HG02943 (cell line): ENCODE results near the gene MRNIP.
A peak's percentile ranks its signal among the peaks of the same experiment; 100 is the strongest.
"Not testable (repeated sequence)": the region's sequence is repeated elsewhere in the genome, so short reads cannot be mapped to it uniquely, and the experiment has no call there.

Experiments used
- ATAC-seq: cut with Tn5 transposase; IDR thresholded peaks from one replicate; pipeline ENCODE4 v1.9.1; 2021; ENCODE audit warnings: mild to moderate bottlenecking, low read depth, moderate library complexity; ENCODE audit not compliant: unreplicated experiment

Gene MRNIP

DNA sequence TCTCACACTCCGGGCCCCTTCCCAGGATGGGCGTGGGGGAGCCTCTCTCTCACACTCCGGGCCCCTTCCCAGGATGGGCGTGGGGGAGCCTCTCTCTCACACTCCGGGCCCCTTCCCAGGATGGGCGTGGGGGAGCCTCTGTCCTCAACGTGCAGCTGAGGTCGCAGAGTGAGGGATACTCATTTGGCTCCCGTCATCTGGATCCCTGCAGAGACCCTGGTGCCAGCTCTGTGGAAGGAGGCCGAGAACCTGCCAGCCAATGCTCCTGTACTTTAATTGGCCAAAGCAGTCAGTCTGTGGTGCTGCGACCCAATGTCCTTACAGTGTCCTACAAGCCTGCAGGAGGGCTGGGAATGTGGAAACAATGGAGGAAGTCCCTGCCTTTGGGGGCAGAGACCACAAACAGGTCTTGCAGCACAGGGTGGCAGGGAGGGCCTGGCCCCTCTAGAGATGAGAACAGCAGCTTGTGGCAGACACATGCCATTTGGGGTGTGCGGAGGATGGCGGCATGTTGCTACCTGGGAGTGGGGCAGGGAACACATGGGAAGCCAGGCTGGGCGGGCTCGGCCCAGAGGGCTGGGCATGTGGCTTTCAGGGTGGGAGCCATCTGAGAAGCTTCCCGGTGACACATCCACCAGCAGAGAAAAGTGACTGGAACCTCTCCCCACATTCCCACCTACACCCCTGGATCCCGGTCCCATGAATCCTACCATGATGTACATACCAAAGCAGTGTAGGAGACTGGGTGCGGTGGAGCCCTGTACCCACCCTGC, 13.6 kb upstream of the MRNIP start:
- no peak for ATAC-seq

DNA sequence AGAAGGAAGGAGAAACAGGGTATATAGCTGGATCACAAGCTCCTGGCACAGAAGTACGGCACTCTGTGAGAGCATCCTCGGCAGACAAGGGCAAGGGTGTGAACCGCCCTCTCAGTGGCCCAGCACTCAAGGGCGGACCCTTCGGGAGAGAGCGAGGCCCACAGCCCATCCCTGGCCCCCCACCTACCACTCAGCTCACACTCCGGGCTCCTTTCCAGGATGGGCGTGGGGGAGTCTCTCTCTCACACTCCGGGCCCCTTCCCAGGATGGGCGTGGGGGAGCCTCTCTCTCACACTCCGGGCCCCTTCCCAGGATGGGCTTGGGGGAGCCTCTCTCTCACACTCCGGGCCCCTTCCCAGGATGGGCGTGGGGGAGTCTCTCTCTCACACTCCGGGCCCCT, 12.9 kb upstream of the MRNIP start:
- not testable (repeated sequence) for ATAC-seq

DNA sequence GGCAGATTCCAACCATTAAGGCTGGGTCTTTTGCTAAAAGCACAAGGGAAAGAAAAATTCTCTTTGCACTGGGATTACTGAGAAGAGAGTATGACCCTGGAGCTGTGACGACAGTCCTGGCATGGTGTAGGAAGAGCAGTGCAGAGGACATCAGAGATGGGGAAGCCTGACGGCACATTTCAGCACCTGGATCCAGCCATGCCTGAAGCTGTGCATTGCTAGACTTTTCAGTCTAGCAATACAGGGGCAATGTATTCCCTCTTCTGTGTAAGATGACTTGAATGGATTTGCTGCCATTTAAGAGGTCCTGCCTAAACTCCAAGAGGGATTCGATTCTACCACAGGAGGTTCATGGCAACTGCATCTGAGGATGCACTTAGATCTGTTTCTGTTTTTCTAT, 12.3 kb upstream of the MRNIP start:
- ATAC-seq: no peak

DNA sequence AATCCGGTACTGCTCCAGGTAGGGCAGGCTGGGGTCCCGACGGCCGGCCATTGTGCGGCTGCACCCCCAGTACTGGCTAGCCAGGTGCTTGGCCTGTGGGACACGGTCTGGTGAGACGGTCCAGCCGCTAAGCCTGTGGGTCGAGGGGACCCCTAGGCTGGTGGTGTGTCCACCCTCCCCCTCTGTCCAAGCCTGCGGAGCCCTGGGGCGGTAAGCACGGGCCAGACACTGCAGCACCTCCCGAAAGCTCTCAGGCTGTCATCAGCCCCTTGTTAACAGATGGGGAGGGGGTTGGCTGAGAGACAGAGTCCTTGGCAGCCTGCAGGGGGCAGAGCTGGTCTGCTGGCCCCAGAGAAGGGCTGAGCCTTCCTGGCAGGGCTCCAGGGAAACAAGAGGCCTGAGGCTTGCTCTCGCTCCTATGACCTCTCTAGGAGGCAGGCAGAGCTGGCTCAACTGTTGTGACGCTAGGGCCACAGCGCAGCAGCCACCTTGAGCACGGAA, 11.8 kb upstream of the MRNIP start:
- ATAC-seq: no peak

DNA sequence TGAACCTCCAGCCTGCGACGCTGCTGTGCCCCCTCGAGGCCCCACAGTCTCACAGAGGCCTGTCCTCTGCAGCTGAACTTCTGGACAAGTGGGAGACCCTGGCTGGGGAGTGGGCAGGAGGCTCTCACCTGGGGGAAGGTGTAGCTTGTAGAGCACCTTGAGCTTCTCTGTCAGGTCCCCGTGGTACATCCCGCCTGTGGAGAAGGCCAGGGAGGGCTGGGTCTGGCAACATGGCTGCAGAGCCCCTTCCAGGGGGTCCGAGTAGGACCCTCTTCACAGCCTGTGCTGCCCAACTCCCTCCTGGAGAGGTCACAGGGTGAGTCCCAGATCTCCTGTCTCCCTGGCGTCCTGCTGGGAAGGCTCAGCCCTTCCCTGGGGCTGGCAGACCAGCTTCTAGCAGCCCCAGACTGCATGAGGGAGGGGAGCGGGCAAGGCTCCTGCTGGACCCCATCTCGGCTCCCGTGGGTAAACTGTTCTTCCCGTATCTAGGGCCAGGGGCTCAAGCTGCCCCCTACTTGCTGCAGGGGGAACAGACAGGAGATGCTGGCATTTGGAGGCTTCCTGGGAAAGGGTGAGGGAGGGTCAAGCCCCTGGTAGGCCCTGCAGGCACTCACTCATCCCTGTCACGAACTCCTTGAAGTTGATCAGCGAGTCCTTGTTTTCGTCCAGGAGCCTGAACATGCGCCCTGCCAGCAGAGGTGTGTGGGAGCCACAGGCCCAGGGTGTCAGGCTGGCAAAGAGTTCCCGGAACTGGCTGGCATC, 11.2 kb upstream of the MRNIP start:
- no peak for ATAC-seq

DNA sequence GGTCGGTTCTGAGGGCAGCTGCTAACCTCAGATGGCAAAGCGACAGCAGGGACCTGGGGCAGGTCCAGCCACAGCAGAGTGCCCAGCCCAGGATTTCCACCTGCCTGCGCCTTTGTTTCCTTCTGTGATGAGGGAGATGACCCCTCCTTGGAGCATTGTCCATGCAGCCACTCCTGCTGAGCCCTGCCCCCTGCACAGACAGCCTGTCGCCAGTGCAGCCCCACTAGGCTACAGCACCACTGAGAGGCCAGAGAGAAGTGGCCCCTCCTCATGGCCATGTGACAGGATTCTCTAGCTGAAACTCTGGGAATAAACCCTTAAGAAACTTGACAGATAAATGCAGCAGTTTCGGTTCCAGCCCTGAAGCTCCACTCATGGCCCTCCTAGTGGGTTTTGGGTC, 10.5 kb upstream of the MRNIP start:
- no peak for ATAC-seq

DNA sequence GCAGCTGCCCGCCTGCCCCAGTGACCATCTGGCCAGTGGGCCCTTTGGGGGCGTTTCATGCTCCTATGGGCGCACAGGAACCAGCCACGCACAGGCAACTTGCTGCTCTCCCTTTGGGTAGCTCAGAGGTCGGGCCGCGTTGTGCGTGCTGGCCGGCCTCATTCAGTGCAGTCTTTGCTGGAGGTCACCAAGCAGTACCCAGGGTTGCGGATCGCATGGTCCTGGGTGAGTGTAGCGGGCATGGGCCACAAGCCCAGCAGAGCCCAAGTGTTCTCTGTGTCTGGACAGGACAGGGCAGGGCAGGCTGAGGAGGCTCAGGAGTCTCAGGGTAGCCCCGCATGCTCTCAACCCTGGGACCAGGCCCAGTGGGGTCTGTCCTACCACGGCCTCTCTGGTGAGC, 9.9 kb upstream of the MRNIP start:
- ATAC-seq: no peak

DNA sequence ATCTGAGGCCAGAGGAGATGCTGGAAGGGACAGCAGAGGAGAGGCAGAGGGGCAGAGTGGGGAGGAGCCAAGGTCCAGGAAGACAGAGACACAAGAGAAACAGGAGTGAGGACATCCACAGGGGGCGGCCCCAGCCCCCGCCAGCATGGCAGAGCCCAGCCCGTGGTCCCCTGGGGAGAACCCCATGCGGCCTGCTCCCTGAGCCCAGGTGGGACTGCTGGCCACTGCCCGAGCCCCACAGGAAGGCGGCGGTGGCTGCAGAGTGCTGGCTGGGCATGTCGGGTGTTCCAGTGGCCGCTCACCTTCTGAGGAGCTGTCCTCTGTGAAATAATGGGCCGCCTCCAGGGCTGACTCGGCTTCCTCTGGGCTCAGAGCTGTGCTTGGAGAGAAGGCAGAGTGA, 8.9 kb upstream of the MRNIP start:
- ATAC-seq: no peak

DNA sequence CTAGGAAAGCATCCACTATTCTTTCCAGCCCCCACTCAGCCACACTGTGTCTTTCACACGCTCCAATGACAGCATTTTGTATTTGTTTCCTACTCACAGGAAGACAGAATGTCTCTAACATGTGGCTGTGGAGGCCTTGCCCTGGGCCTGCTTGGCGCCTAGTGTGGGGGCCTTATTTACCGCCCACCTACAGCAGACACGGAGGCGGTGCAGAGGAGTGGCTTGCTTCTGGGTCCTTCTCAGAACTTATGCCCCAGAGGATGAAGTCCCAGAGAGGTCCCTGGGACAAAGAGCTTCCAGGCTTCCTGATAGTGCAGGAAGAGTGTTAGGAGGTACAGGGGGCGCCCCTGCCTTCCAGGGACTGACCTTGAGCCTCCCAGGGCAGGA, 8.5 kb upstream of the MRNIP start:
- no peak for ATAC-seq

DNA sequence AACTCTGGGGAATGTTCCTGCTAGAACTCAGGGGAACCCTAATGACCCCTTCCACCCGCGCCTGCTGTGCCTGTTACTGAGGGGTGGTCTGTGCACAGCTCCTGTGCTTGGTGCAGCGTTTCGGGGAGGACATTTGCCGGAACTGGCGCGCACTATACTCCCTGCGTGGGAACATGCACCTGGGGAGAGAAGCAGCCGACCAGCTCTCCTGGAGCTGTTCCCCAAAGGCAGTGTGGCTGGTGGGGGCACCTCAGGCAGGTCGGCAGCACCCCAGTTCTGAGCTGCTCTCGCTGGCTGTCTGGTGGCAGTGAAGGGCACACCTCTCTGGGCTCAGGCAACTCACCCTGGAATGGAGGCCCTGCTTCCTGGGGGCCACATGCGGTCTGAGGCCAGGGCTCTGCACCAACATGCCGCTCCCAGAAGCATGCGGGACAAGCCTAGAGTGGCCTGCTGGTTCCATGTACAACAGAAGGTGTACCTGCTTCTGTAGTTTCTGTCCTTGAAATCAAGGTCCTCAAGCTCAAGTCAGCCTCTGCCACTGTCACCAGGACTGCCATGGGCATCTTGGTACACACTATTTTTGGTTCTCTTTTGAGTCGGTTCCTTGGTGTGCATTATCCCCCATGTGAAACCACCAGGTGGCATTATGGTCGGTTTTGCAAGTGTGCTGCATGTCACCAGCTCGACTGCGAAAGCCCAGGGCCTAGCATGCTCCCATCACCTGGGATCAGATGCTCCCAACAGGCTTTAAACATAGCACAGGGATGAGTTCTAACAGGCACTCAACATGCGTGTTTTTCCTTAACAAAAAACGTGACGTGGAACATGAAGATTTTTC, 7.8 kb upstream of the MRNIP start:
- ATAC-seq: no peak

DNA sequence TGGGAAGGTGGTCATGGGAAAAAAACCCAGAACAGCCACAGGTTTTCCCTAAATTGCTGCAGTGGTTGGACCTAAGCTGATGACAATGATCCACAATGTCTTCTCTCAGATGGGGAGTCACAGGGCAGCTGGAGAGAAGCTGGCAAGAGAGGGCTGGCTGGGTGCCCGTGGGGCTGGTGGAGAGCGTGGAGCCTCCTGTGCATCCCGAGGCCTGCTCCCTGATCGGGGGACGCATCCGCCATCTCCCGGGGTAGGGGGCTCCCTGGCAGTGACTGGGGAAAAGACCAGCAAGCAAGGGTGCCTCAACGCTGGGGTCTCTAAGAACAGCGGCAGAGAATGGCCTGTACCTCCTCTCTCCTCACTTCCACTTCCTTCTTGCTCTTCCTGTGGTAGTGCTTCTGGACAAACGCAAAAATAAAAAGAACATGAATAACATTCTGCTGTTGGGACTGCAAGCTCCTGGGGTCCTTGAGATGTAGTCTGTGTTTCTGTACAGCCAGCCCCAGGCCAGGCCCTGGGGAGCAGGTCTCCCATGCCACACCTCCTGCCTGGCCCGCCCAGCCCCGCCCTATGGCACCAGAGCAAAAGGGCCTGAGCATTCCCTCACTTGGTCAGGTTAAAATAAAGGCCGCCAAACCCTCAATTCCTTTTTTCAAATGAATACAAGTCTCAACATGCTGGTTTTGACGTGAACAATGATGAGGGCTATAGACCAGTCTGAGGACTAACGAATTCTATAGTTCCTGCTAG, 7.0 kb upstream of the MRNIP start:
- no peak for ATAC-seq

DNA sequence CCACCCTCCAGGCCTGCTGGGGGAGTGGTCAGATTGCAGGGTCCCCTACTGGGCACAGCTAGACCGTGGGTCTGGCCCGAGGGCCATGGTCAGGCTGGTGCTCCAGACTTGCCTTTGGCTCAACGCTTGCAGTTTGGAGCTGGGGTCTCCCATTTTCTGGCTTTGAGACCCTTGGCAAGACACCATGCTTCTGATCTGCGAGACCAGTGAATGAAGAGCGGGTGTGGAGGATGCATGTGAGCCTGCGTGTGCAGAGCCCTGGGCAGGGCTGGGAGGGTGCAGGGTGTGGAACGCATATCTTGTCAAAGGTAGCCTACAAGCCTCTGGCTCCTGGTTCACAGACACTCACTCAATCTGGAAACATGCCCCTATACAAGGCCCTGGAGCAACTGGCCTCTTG, 6.1 kb upstream of the MRNIP start:
- no peak for ATAC-seq

DNA sequence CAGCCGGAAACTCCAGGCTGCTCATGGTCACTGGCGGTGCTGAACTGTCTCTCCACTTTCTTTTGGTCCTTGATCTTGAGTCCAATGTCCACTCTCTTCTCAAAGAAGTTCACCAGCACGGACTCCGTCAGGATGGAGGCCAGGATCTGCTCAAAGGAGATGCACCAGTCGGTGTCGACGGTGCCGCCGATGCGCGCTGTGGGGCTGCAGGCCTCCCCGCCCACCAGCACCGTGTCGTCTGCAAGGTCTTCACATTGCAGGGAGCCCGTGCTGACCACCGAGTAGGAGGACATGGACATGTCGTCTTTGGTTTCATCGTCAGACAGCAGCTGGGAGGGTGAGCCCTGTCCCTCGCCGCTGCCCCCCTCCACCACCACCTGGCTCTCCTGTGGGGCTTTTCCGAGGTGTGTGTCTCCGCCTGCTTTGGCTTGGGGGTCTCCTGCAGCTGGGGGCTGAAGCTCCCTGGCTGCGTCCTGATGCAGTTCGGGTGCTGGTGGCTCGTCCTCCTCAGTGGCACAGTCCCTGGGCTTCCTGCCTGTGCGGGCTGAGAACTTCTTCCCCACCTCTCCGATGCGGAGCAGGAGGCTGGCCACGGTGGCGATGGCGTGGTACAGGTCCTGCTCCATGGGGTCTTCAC, 5.0 kb upstream of the MRNIP start:
- ATAC-seq: no peak

DNA sequence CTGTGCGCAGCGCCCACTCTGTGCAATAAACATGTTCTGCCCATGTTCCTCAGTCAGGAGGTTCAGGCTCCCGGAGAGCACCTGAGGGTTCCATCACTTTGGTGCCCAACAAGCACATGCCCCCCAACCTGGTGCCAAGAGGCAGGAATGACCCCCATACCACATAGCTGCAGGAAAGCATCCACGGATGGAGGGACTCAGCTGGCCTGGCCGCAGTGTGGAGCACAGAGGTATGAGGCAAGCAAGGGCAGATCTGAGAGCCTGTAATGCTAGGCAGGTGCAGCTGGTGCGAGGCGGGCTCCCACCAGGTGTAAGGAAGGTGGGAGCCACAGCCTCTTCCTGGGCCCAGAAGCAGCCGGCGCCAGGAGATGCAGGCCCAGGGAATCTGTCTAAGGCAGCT, 4.3 kb upstream of the MRNIP start:
- no peak for ATAC-seq

DNA sequence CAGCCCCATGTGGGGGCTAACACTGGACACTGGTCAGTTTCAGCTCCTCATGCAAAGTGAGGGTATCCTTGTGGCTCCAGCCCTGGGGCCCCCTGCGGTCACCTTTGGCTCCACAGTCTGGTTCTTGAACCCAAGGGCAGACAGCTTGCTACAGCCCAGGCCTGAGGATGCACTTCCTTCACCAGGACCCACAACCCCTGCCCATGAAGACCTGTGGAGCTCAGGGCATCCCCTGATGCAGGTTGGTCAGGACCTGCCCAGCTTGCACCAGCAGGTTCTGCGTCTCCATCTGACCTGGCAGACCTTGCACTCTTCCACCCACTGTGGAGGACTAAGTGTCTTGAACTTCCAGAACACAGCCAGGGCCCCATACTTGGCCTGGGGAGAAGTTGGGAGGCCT, 3.7 kb upstream of the MRNIP start:
- ATAC-seq: no peak

DNA sequence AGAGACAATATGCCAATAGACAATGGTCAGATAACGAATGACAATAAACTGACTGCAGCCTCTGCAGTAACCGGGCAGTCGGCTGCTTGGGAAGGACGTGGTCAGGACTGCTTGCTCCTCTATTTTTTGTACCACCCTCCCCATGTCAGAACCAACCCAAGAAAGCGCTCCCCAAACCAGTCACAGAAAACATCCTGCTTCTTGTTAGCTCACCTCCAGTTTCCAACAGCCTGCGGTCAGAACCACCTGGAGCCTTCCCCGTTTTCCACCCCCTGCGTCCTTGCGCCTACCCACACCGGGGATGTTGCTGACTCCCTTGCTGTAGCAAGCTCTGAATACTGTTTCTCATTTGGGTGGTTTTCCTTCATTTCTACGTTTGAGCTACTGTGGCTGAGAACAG, 1.7 kb upstream of the MRNIP start:
- ATAC-seq: no peak

DNA sequence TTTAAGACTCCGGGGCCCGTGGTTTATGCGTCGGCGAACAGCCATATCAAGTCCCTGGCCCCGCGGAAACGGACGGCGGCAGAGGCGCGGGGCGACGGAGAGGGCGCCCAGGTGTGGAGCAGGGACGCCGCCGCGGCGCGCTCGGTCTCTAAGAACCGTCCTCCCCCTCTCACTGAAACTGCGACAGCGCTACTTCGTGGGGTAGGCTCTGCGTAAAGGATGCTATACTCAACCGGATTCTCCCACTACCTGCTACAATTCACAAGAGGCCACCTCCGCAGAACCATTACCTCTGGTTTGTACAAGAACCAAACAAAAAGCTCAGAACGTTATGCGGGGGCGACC, 404 bp downstream of the MRNIP start:
- peak; percentile 33 for ATAC-seq

DNA sequence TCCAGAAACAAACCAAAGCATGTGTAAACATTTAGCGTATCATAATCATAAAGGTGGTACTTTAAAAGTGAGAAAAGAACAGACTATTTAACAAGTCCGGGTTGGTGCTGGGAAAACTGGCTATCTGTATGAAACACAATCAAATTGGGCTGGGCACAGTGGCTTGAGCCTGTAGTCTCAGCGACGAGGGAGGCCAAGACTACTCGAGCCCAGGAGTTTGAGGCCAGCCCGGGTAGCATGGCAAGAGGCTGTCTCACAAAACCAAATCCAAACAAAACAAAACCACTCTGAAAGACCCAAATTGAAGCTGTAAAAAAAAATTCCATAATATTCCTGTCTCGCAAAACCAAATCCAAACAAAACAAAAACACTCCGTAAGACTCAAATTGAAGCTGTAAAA, 4.3 kb downstream of the MRNIP start:
- no peak for ATAC-seq

DNA sequence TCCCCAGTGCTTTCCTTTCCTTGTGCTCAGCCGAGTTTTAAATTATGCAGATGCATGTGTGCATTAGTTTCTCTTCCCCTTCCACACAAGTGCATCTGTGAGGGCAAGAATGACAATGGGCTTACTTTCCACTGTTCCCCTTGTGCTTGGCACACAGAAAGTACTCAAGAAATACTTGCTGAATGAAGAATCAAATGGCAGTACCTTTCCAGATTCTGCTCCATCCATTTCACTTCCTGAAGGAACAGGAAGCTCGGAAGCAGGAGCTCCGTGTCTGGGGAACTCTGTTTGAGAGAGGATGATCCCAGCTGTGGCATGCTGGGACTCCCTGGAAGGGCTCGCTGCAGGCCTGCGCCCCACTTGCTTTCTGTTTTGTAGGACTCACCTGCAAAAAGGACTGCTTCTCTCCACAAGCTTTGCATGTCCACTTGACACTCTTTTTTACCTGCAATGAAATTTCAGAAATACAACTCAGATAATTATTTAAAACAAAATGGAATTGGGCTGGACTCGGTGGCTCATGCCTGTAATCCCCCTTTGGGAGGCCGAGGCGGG, 5.5 kb downstream of the MRNIP start:
- ATAC-seq: peak; percentile 72

DNA sequence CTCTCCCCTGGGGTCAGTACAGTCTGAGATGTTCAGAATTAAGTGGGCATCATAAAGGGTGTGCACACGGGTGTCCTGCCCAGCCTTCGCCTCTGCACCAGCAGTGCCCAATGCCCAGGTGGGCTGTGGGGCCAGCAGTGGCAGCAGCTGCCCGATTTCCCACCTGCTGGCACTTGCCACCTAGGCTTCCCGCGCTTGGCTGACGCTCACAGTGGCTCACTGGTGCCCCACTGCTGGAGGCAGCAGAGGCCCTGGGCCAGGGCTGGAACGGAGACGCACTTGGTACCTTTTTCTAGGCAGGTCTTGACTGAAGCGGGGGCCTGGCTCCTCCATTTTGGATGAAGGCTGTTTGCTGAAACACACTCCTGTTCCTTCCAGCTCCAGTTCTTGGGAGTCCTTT, 17.0 kb downstream of the MRNIP start:
- ATAC-seq: no peak
